B cell (primary cell): Measurements from ENCODE around the gene RHCG. TPM values are rescaled to one million over a fixed set of nuclear protein-coding genes. Genes with fewer than 3 reads are reported as not detected.

Experiments
- ATAC-seq: fragments of 200-7000 bp; cut with Tn5 transposase; one replicate; pipeline ENCODE4 v1.10.0; 2021; ENCODE audit warnings: low read depth, mild to moderate bottlenecking, moderate number of reproducible peaks, moderate library complexity
- CTCF ChIA-PET: fragments of 350-600 bp; sonication (Branson Sonifier 250); formaldehyde crosslinking; loops from one replicate; lab custom pipeline; 2021; ENCODE audit warnings: antibody characterized with exemption, inconsistent platforms; lab: Charles Lee
- POLR2A ChIA-PET: fragments of 350-600 bp; sonication (Branson Sonifier 250); formaldehyde crosslinking; loops from one replicate; lab custom pipeline; 2021; ENCODE audit warnings: antibody characterized with exemption; lab: Charles Lee
- DNase-seq: peaks from one replicate; pipeline ENCODE4 v3.0.0; 2013
- H2AFZ ChIP-seq: 2 replicates; pipeline ENCODE4 v1.6.1; 2012; ENCODE audit warnings: mild to moderate bottlenecking, low read depth, low read length; ENCODE audit not compliant: insufficient read depth, poor library complexity, severe bottlenecking
- H3K27ac ChIP-seq, 2 donors: 1 replicate in 1 of 2; 2 replicates in 1 of 2; pipeline ENCODE4 v1.5.1; 2012 to 2013; ENCODE audit warnings: low read length in 2 of 2, mild to moderate bottlenecking in 2 of 2, moderate library complexity in 1 of 2
- H3K27me3 ChIP-seq, 4 experiments: fragments of 200-600 bp in 1 of 4; sonication (generic) in 1 of 4; replicated peaks in 1 of 4; 1 replicate in 2 of 4; 2 replicates in 2 of 4; pipeline versions ENCODE4 v1.6.1 to v1.7.0; 2013 to 2016; ENCODE audit warnings: low read length in 3 of 4, mild to moderate bottlenecking in 2 of 4, mixed read lengths in 1 of 4, moderate library complexity in 1 of 4; ENCODE audit not compliant: insufficient read depth in 4 of 4, control insufficient read depth in 3 of 4; ENCODE audit errors: control extremely low read depth in 1 of 4
- H3K36me3 ChIP-seq, 2 experiments: replicated peaks in 1 of 2; 1 replicate in 1 of 2; 2 replicates in 1 of 2; pipeline versions ENCODE4 v1.6.1 to v1.7.1; 2013; ENCODE audit warnings: low read length in 1 of 2; ENCODE audit not compliant: insufficient read depth in 2 of 2, control insufficient read depth in 1 of 2; ENCODE audit errors: control extremely low read depth in 1 of 2, extremely low read depth in 1 of 2
- H3K4me1 ChIP-seq, 2 donors: fragments of 200-600 bp in 1 of 2; sonication (generic) in 1 of 2; 1 replicate in 1 of 2; 2 replicates in 1 of 2; pipeline versions ENCODE4 v1.5.1 to v1.6.1; 2013 to 2017; ENCODE audit warnings: low read length in 2 of 2; ENCODE audit not compliant: control insufficient read depth in 2 of 2, insufficient read depth in 2 of 2
- H3K4me2 ChIP-seq: replicated peaks from 2 replicates; pipeline ENCODE3; 2012; ENCODE audit warnings: mild to moderate bottlenecking, low read depth, low read length; ENCODE audit not compliant: poor library complexity, severe bottlenecking
- H3K4me3 ChIP-seq, 5 experiments: fragments of 200-600 bp in 1 of 5; sonication (generic) in 1 of 5; 1 replicate in 3 of 5; 2 replicates in 2 of 5; pipeline versions ENCODE4 v1.5.1 to v1.7.0; 2011 to 2016; ENCODE audit warnings: low read length in 4 of 5, mild to moderate bottlenecking in 4 of 5, low read depth in 2 of 5, control low read depth in 1 of 5, moderate library complexity in 1 of 5; ENCODE audit not compliant: insufficient read depth in 1 of 5; ENCODE audit errors: control extremely low read depth in 1 of 5, extremely low read depth in 1 of 5
- H3K79me2 ChIP-seq: fragments of 200-600 bp; sonication (generic); one replicate; pipeline ENCODE4 v1.6.0; 2016; ENCODE audit warnings: low read length; ENCODE audit not compliant: control insufficient read depth, insufficient read depth
- H3K9ac ChIP-seq: fragments of 200-600 bp; sonication (generic); 2 replicates; pipeline ENCODE4 v1.6.1; 2017; ENCODE audit warnings: mild to moderate bottlenecking, low read length, moderate library complexity
- H3K9me3 ChIP-seq, 3 donors: one replicate each; pipeline versions ENCODE4 v1.6.1 to v1.7.1; 2013; ENCODE audit warnings: low read length in 2 of 3; ENCODE audit not compliant: control insufficient read depth in 2 of 3, insufficient read depth in 1 of 3; ENCODE audit errors: control extremely low read depth in 1 of 3
- H4K20me1 ChIP-seq: 2 replicates; pipeline ENCODE4 v1.6.0; 2012; ENCODE audit warnings: mild to moderate bottlenecking, low read length; ENCODE audit not compliant: insufficient read depth, control insufficient read depth, poor library complexity, severe bottlenecking
- H3K27ac Mint-ChIP-seq: one replicate; pipeline ENCODE4 v1.8.0; 2021; ENCODE audit warnings: mixed read lengths
- H3K27me3 Mint-ChIP-seq: one replicate; pipeline ENCODE4 v1.8.0; 2021; ENCODE audit warnings: mixed read lengths
- H3K4me1 Mint-ChIP-seq: one replicate; pipeline ENCODE4 v1.8.0; 2021; ENCODE audit warnings: mixed read lengths
- H3K4me3 Mint-ChIP-seq: one replicate; pipeline ENCODE4 v1.8.0; 2021; ENCODE audit warnings: mixed read lengths
- H3K9me3 Mint-ChIP-seq: one replicate; pipeline ENCODE4 v1.8.0; 2022; ENCODE audit warnings: mixed read lengths; ENCODE audit not compliant: insufficient read depth
- EZH2 ChIP-seq: IDR thresholded peaks from 2 replicates; pipeline ENCODE4 v1.6.1; 2012; ENCODE audit warnings: borderline replicate concordance, low read depth, mild to moderate bottlenecking, moderate library complexity, low read length; ENCODE audit not compliant: insufficient read depth, poor library complexity, severe bottlenecking
- WGBS: methylation state at CpG from one replicate; pipeline ENCODE4 v1.1.5; 2013; ENCODE audit warnings: missing lambda C conversion rate; ENCODE audit not compliant: insufficient coverage; 5-methylcytosine and 5-hydroxymethylcytosine counted together
- intact Hi-C: fragments of 100-400 bp; cut with micrococcal nuclease; formaldehyde crosslinking; loops from one replicate; pipeline ENCODE4 v1.10.0; 2022
- polyA plus RNA-seq: library from polyadenylated mRNA; depleted of rRNA; stranded (reverse); fragments of >200 nt; gene quantifications from 2 replicates; pipeline ENCODE4 v1.2.3, GENCODE V29; 2012
- total RNA-seq, 2 donors: library from RNA; stranded (reverse); fragments of 120-200 nt in 1 of 2; gene quantifications; 1 replicate in 1 of 2; 2 replicates in 1 of 2; pipeline versions ENCODE4 v1.2.3 to v1.2.4, GENCODE V29; 2013 to 2022
- TF ChIP-seq, protein P1 (sequence below): fragments of 200-600 bp; IDR thresholded peaks from one replicate; pipeline ENCODE4 v1.8.0; 2022; ENCODE audit warnings: antibody characterized with exemption, mild to moderate bottlenecking

RHCG gene
- total and polyA plus RNA-seq, 2 donors (not counting 1 experiment from before 2014, with no cell fraction given) = not detected

GRCh38 chr15:89435362-89435761 lies 61.0 kb downstream of the RHCG start:
- H3K27me3 ChIP-seq = peaks cover 0 to 18% (median 1%) of the 10 kb centered on the region in 4 experiments
- intact Hi-C loops = no loop called here
- peaks cover 9% of the 10 kb centered on the region for H3K4me1 Mint-ChIP-seq

DNA sequence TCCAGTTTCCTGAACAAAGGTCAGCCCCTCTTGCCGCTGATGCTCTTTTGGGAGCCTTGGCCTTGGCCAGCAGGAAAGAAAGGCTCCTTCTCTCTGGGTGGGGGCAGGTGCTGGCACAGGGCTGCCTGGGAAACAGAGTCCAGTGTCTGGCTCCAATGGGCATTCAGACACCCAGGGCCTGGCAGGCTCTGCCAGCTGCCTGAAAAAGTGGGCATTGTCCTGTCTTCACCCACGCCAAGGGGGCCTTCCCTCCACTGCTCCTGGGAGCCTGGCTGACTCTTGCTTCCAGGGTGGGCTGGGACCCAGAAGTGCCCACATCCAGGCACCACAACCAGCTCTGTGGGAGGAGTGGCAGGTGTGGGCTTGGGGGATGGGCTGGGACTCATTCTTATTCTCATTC lies 62.7 kb downstream of the RHCG start:
- H3K27me3 Mint-ChIP-seq = peaks cover 18% of the 10 kb centered on the region
- no peak overlapping the region for H3K4me2 ChIP-seq
- no peak overlapping the region for H3K4me3 Mint-ChIP-seq
- no peak overlapping the region for H3K9ac ChIP-seq
- H3K9me3 Mint-ChIP-seq = no peaks in the 10 kb centered on the region
- POLR2A ChIA-PET = interaction anchor here (0.7 kb wide), 1 partner anchor 85 kb away, joined by 3 read pairs; no protein-coding TSS in a partner anchor
- intact Hi-C loops = loop anchor here (5.0 kb wide), 2 partner anchors 39 to 226 kb away; no protein-coding TSS in a partner anchor
- H3K4me1 Mint-ChIP-seq = peaks cover 7% of the 10 kb centered on the region
- DNase-seq (no peak), ATAC-seq (no peak)
- no peak overlapping the region for H3K27ac Mint-ChIP-seq
- no peaks in the 10 kb centered on the region for H3K79me2 ChIP-seq
- H4K20me1 ChIP-seq = no peaks in the 10 kb centered on the region
- 80% methylated on average over 2 of the region's 2 CpGs for WGBS
- CTCF ChIA-PET = interaction anchor here (0.9 to 3.1 kb wide), 3 partner anchors 10 to 75 kb away, joined by 3 to 15 read pairs (median 5); no protein-coding TSS in a partner anchor
- H3K9me3 ChIP-seq = peaks cover 0 to 3% (median 0%) of the 10 kb centered on the region in 3 donors
- no peak overlapping the region for H3K27ac ChIP-seq
- H3K27me3 ChIP-seq = peaks cover 0 to 25% (median 3%) of the 10 kb centered on the region in 4 experiments
- no peak for TF ChIP-seq EZH2
- TF ChIP-seq, protein P1, sequence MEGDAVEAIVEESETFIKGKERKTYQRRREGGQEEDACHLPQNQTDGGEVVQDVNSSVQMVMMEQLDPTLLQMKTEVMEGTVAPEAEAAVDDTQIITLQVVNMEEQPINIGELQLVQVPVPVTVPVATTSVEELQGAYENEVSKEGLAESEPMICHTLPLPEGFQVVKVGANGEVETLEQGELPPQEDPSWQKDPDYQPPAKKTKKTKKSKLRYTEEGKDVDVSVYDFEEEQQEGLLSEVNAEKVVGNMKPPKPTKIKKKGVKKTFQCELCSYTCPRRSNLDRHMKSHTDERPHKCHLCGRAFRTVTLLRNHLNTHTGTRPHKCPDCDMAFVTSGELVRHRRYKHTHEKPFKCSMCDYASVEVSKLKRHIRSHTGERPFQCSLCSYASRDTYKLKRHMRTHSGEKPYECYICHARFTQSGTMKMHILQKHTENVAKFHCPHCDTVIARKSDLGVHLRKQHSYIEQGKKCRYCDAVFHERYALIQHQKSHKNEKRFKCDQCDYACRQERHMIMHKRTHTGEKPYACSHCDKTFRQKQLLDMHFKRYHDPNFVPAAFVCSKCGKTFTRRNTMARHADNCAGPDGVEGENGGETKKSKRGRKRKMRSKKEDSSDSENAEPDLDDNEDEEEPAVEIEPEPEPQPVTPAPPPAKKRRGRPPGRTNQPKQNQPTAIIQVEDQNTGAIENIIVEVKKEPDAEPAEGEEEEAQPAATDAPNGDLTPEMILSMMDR = no peak
- peaks cover 4 to 10% of the 10 kb centered on the region in 2 donors for H3K4me1 ChIP-seq
- H3K4me3 ChIP-seq = no peak overlapping the region
- H2AFZ ChIP-seq = no peak overlapping the region
- no peaks in the 10 kb centered on the region for H3K36me3 ChIP-seq

More at GRCh38 chr15:89435362-89435761, 61.0 kb downstream of the RHCG start:
- Mint-ChIP-seq H3K4me3 (no peak overlapping the region), H3K9me3 (no peaks in the 10 kb centered on the region), H3K27ac (no peak overlapping the region), H3K27me3 (peaks cover 14% of the 10 kb centered on the region)
- Histone ChIP-seq H3K9me3 (peaks cover 0 to 6% (median 0%) of the 10 kb centered on the region in 3 donors), H3K9ac (no peak overlapping the region), H3K4me2 (no peak overlapping the region), H4K20me1 (no peaks in the 10 kb centered on the region), H3K79me2 (no peaks in the 10 kb centered on the region), H2AFZ (no peak overlapping the region), H3K4me3 (no peak overlapping the region), H3K36me3 (no peaks in the 10 kb centered on the region), H3K4me1 (peaks cover 2 to 9% of the 10 kb centered on the region in 2 donors), H3K27ac (no peak overlapping the region)
- DNase-seq (no peak), ATAC-seq (no peak)
- no peak for TF ChIP-seq EZH2
- TF ChIP-seq, protein P1 = no peak
- ChIA-PET CTCF (interaction anchor here (0.6 to 3.1 kb wide), 4 partner anchors 10 to 166 kb away, joined by 3 to 15 read pairs (median 4); no protein-coding TSS in a partner anchor), POLR2A (no interaction called here)
- 89% methylated on average over 8 of the region's 8 CpGs for WGBS
